NCI-H2107 treated with DMSO at 0.1 percent for 48 hours (cell line): ENCODE measurements around the gene RNF114.

Experiments
- DNase-seq: peaks from one replicate; lab custom pipeline; 2025; ENCODE audit not compliant: unreplicated experiment; lab: John Stamatoyannopoulos, UW

RNF114 gene

GRCh38 chr20:49901588-49901987 lies 34.6 kb upstream of the RNF114 start:
- no peak for DNase-seq

- no peak for DNase-seq
Observed at GRCh38 chr20:49904440-49905214, 31.6 kb upstream of the RNF114 start.

- no peak for DNase-seq
Observed at GRCh38 chr20:49905415-49906091, 30.6 kb upstream of the RNF114 start.

GRCh38 chr20:49906101-49906604 lies 30.0 kb upstream of the RNF114 start:
- no peak for DNase-seq

GRCh38 chr20:49906615-49907154 lies 29.5 kb upstream of the RNF114 start:
- no peak for DNase-seq

GRCh38 chr20:49907405-49908257 lies 28.6 kb upstream of the RNF114 start:
- DNase-seq: no peak

- no peak for DNase-seq
Observed at GRCh38 chr20:49908258-49908565, 28.0 kb upstream of the RNF114 start.

GRCh38 chr20:49909499-49910339 lies 26.5 kb upstream of the RNF114 start:
- DNase-seq: no peak

- no peak for DNase-seq
Observed at GRCh38 chr20:49910340-49910706, 25.9 kb upstream of the RNF114 start.

- no peak for DNase-seq
Observed at GRCh38 chr20:49913399-49914047, 22.7 kb upstream of the RNF114 start.

GRCh38 chr20:49914310-49915117 lies 21.7 kb upstream of the RNF114 start:
- DNase-seq: no peak

GRCh38 chr20:49915118-49915379 lies 21.1 kb upstream of the RNF114 start:
- no peak for DNase-seq

- peak; percentile 66 for DNase-seq
Observed at GRCh38 chr20:49915380-49916145, 20.6 kb upstream of the RNF114 start, which contains the start of gene SPATA2. SPATA2 (minus strand) TSS chr20:49915529; CDS start chr20:49908490, 7,039 bp downstream.

GRCh38 chr20:49916146-49917002 lies 19.8 kb upstream of the RNF114 start:
- DNase-seq: no peak

GRCh38 chr20:49918446-49918845 lies 17.8 kb upstream of the RNF114 start:
- no peak for DNase-seq

- no peak for DNase-seq
Observed at GRCh38 chr20:49919009-49919408, 17.2 kb upstream of the RNF114 start.

- DNase-seq: no peak
Observed at GRCh38 chr20:49919461-49919860, 16.7 kb upstream of the RNF114 start.

GRCh38 chr20:49924247-49924646 lies 11.9 kb upstream of the RNF114 start:
- DNase-seq: no peak
